K562 (cell line): ENCODE measurements around the gene EPHB2. TPM values are rescaled to one million over a fixed set of nuclear protein-coding genes. Genes with fewer than 3 reads are reported as not detected.

Source experiments
- ATAC-seq: fragments of 200-7000 bp; cut with Tn5 transposase; 3 replicates; pipeline ENCODE4 v1.9.1; 2020; ENCODE audit warnings: moderate library complexity
- BruUV-seq: library from RNA; stranded (reverse); fragments of 400-500 nt; replicated peaks from 2 replicates; lab custom pipeline; 2021; lab: Mats Ljungman, UMichigan
- CTCF ChIA-PET: fragments of 300-600 bp; formaldehyde crosslinking; extraction: SDS; loops from one replicate; lab custom pipeline; 2021; ENCODE audit warnings: low intra/inter-chr PET ratio; lab: Yijun Ruan, JAX
- POLR2A ChIA-PET: fragments of 300-600, 350-650 bp; sonication (Branson Sonifier 250); formaldehyde crosslinking; extraction: SDS; loops from one replicate; lab custom pipeline; 2021; ENCODE audit warnings: antibody characterized with exemption, inconsistent platforms; lab: Yijun Ruan, JAX
- DNase-seq, 4 experiments: peaks; one replicate each; pipeline versions ENCODE4 v3.0.0 to v3.0.0-alpha.2; 2011 to 2018; ENCODE audit warnings: low spot score in 3 of 4, mixed read lengths in 3 of 4; ENCODE audit errors: extremely low read depth in 1 of 4
- FAIRE-seq: peaks from 2 replicates; lab custom pipeline; 2011; peaks lifted over from hg19 to GRCh38; lab: Jason Lieb, UNC
- H2AFZ ChIP-seq: 2 replicates; pipeline ENCODE4 v1.6.0; 2011; ENCODE audit warnings: low read depth, low read length, control low read depth, inconsistent platforms
- H3K27ac ChIP-seq: fragments of 200-600 bp; 3 replicates; pipeline ENCODE4 v1.8.0; 2011; ENCODE audit warnings: low read depth, mild to moderate bottlenecking, control low read depth, inconsistent platforms, low read length, moderate library complexity, mixed read lengths; ENCODE audit errors: extremely low read depth
- H3K27me3 ChIP-seq, 2 experiments: fragments of 300-600 bp in 1 of 2; 2 replicates in 1 of 2; 3 replicates in 1 of 2; pipeline versions ENCODE4 v1.6.0 to v1.8.0; 2011; ENCODE audit warnings: inconsistent platforms in 2 of 2, low read length in 2 of 2, mild to moderate bottlenecking in 1 of 2, mixed read lengths in 1 of 2, moderate library complexity in 1 of 2; ENCODE audit not compliant: control insufficient read depth in 2 of 2, insufficient read depth in 2 of 2
- H3K36me3 ChIP-seq: fragments of 300-600 bp; 3 replicates; pipeline ENCODE4 v1.8.0; 2011; ENCODE audit warnings: mild to moderate bottlenecking, low read length, inconsistent platforms; ENCODE audit not compliant: control insufficient read depth, insufficient read depth
- H3K4me1 ChIP-seq, 2 experiments: fragments of 200-600 bp in 1 of 2; replicated peaks in 1 of 2; 2 replicates in 1 of 2; 3 replicates in 1 of 2; pipeline versions ENCODE4 v1.5.1 to v1.8.0; 2011; ENCODE audit warnings: inconsistent platforms in 2 of 2, low read length in 2 of 2, mild to moderate bottlenecking in 1 of 2, mixed read lengths in 1 of 2, moderate library complexity in 1 of 2; ENCODE audit not compliant: control insufficient read depth in 2 of 2, insufficient read depth in 2 of 2
- H3K4me2 ChIP-seq: 2 replicates; pipeline ENCODE4 v1.6.1; 2011; ENCODE audit warnings: low read length, control low read depth, inconsistent platforms, mixed read lengths; ENCODE audit not compliant: insufficient read depth
- H3K4me3 ChIP-seq: fragments of 200-600 bp; sonication (generic), shearing (Covaris generic); 2 replicates; pipeline ENCODE4 v1.5.1; 2016; ENCODE audit warnings: control low read depth, inconsistent platforms
- H3K79me2 ChIP-seq: fragments of 200-600 bp; 3 replicates; pipeline ENCODE4 v1.8.0; 2011; ENCODE audit warnings: low read length, inconsistent platforms; ENCODE audit not compliant: control insufficient read depth, insufficient read depth
- H3K9ac ChIP-seq, 2 experiments: 2 replicates each; pipeline versions ENCODE4 v1.6.0 to v1.6.1; 2011; ENCODE audit warnings: low read depth in 2 of 2, low read length in 2 of 2, control low read depth in 1 of 2, inconsistent platforms in 1 of 2, mild to moderate bottlenecking in 1 of 2, mixed read lengths in 1 of 2; ENCODE audit not compliant: insufficient read depth in 1 of 2
- H3K9me1 ChIP-seq: one replicate; pipeline ENCODE4 v1.6.0; 2011; ENCODE audit warnings: inconsistent platforms, mild to moderate bottlenecking, low read length, moderate library complexity; ENCODE audit not compliant: control insufficient read depth, insufficient read depth
- H3K9me3 ChIP-seq: replicated peaks from 2 replicates; pipeline ENCODE4 v1.5.1; 2011; ENCODE audit warnings: low read depth, low read length, inconsistent platforms; ENCODE audit not compliant: control insufficient read depth, insufficient read depth
- H4K20me1 ChIP-seq: replicated peaks from 2 replicates; pipeline ENCODE4 v1.6.1; 2011; ENCODE audit warnings: low read length, inconsistent platforms, mixed read lengths; ENCODE audit not compliant: control insufficient read depth, insufficient read depth
- CBFA2T2 ChIP-seq: fragments of 450-650 bp; conservative IDR thresholded peaks from 2 replicates; pipeline ENCODE4 v1.6.1; 2017; ENCODE audit warnings: mild to moderate bottlenecking
- DDX20 ChIP-seq: fragments of 450-650 bp; IDR thresholded peaks from 2 replicates; pipeline ENCODE4 v1.6.1; 2016; ENCODE audit warnings: missing genetic modification characterization, low read depth, mild to moderate bottlenecking, missing compliant biosample characterization, moderate library complexity
- KLF16 ChIP-seq: IDR thresholded peaks from 2 replicates; pipeline ENCODE4 v1.6.1; 2016; ENCODE audit warnings: antibody characterized with exemption
- L3MBTL2 ChIP-seq: fragments of 450-650 bp; IDR thresholded peaks from 2 replicates; pipeline ENCODE4 v1.6.1; 2016; ENCODE audit warnings: mild to moderate bottlenecking, moderate library complexity
- MEIS2 ChIP-seq: fragments of 450-650 bp; IDR thresholded peaks from 2 replicates; pipeline ENCODE4 v1.6.1; 2014; ENCODE audit warnings: mild to moderate bottlenecking; ENCODE audit not compliant: partially characterized antibody
- TEAD2 ChIP-seq: fragments of 450-650 bp; IDR thresholded peaks from 2 replicates; pipeline ENCODE4 v1.6.1; 2016; ENCODE audit warnings: missing genetic modification characterization, control low read depth, missing compliant biosample characterization
- ZNF212 ChIP-seq: fragments of 450-650 bp; formaldehyde crosslinking; IDR thresholded peaks from 2 replicates; pipeline ENCODE4 v1.4.0; 2020; ENCODE audit warnings: mild to moderate bottlenecking
- WGBS: fragments of 100-300 bp; shearing (Covaris generic); methylation state at CpG from one replicate; pipeline ENCODE4 v1.1.6; 2016; ENCODE audit warnings: low coverage, mixed read lengths; ENCODE audit not compliant: insufficient coverage; ENCODE audit errors: missing lambda C conversion rate; 5-methylcytosine and 5-hydroxymethylcytosine counted together
- in situ Hi-C: fragments of 300-500 bp; cut with MboI; formaldehyde crosslinking; loops from 4 replicates; pipeline ENCODE4 v1.15.0; 2018; ENCODE audit warnings: inconsistent platforms, mixed read lengths
- intact Hi-C: fragments of 100-400 bp; cut with micrococcal nuclease; formaldehyde crosslinking; loops from 2 replicates; pipeline ENCODE4 v1.14.2; 2022
- polyA plus RNA-seq, 8 experiments: library from polyadenylated mRNA; depleted of rRNA in 4 of 8; stranded (reverse) in 5 of 8; unstranded in 3 of 8; fragments of >200 nt; fragmentation: Nextera tagmentation in 2 of 8; fragmentation: Illumina TruSeq in 1 of 8; extraction: Ambion mirVana in 2 of 8; extraction: Trizol in 1 of 8; gene quantifications; 2 replicates each; pipeline versions ENCODE4 v1.2.1 to v1.2.3, GENCODE V29; 2011 to 2014; ENCODE audit warnings: inconsistent platforms in 1 of 8, missing spikeins in 1 of 8
- total RNA-seq, 7 experiments: library from RNA; depleted of rRNA in 6 of 7; stranded (reverse); fragments of >200 nt in 6 of 7; fragmentation: Illumina TruSeq in 2 of 7; extraction: Trizol in 2 of 7; gene quantifications; 2 replicates each; pipeline versions ENCODE4 v1.2.1 to v1.2.3, GENCODE V29; 2011 to 2021; ENCODE audit warnings: low replicate concordance in 1 of 7
- TF ChIP-seq, protein P1 (sequence below): fragments of 250-450 bp; sonication (Bioruptor Pico); IDR thresholded peaks from 2 replicates; pipeline ENCODE4 v1.8.0; 2022; ENCODE audit warnings: inconsistent platforms, mild to moderate bottlenecking, moderate library complexity, borderline replicate concordance
- TF ChIP-seq, protein P2 (sequence below), 2 experiments: IDR thresholded peaks; 2 replicates each; pipeline ENCODE4 v1.6.1; 2011; ENCODE audit warnings: borderline replicate concordance in 1 of 2, control low read depth in 1 of 2, low read depth in 1 of 2, low read length in 1 of 2, mild to moderate bottlenecking in 1 of 2, mixed read lengths in 1 of 2, moderate library complexity in 1 of 2; ENCODE audit not compliant: insufficient read depth in 1 of 2, insufficient read length in 1 of 2, poor library complexity in 1 of 2, severe bottlenecking in 1 of 2; ENCODE audit errors: extremely low read depth in 1 of 2

Gene EPHB2
- total and polyA plus RNA-seq, 9 of the 15 experiments (the other 6 are each of a cell fraction or from before 2014, with no cell fraction given): not detected

DNA sequence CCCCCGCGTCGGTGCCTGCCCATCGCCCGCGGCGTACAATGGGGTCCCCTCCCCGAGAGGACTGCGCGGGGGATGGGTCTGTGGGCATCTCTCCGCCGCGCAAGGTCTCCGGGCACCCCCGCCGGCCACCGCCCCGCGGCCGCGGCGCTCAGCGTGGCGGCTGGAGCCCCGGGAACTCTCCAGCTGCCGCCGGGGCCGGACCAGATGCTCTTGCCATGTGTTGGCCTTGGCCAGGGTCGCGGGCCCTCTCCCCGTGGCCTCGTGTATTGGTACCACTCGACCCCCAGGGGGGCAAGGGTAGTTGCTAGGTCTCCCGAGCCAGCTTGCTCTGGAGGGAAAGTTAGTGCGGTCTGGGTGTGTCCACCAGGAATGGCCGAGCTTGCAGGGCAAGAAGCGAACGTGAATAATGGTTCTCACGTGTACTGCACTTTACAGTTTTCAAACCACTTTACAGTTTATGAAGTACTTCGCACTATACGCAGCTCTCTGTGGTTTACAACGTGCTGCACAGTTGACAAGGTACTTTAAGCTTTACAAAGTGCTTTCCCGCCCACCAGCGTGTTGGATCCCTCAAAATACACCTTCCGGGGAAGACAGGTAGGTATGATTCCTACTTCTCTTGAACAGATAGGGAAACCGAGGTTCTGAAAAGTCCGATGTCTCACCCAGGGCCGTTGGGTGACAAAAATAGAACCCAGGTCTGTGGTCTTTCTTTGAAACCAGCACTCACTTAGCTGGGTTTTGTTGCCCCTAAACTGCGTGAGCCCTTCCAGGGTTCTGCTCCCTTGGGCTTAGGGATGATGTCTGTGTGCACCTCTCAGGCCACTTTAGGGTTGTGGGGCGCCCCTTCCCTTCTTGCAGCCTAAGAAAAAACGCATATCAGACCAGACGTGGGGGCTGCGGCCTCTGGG is 1.2 kb downstream of the EPHB2 start:
- BruUV-seq: no TSS peak
- H3K27me3 ChIP-seq: peaks cover 36 to 65% of the 10 kb centered on the region in 2 experiments

More for the DNA sequence above, 1.2 kb downstream of the EPHB2 start:
- no peak for TF ChIP-seq TEAD2 (tag)
- TF ChIP-seq CBFA2T2: no peak
- TF ChIP-seq, protein P1, sequence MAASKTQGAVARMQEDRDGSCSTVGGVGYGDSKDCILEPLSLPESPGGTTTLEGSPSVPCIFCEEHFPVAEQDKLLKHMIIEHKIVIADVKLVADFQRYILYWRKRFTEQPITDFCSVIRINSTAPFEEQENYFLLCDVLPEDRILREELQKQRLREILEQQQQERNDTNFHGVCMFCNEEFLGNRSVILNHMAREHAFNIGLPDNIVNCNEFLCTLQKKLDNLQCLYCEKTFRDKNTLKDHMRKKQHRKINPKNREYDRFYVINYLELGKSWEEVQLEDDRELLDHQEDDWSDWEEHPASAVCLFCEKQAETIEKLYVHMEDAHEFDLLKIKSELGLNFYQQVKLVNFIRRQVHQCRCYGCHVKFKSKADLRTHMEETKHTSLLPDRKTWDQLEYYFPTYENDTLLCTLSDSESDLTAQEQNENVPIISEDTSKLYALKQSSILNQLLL (CRISPR knock-in tag): no peak
- TF ChIP-seq KLF16: no peak
- peak; percentile 53 for TF ChIP-seq L3MBTL2
- TF ChIP-seq, protein P2, sequence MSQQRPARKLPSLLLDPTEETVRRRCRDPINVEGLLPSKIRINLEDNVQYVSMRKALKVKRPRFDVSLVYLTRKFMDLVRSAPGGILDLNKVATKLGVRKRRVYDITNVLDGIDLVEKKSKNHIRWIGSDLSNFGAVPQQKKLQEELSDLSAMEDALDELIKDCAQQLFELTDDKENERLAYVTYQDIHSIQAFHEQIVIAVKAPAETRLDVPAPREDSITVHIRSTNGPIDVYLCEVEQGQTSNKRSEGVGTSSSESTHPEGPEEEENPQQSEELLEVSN (IDR thresholded peaks at IDR 0.05; ENCODE audit: borderline replicate concordance in 1 of 2, extremely low read depth in 1 of 2, insufficient read depth in 1 of 2, insufficient read length in 1 of 2, low read depth in 1 of 2, low read length in 1 of 2, poor library complexity in 1 of 2, severe bottlenecking in 1 of 2): peak in 1 of 2 experiments; percentile 40
- no peak for TF ChIP-seq ZNF212 (CRISPR knock-in tag)
- TF ChIP-seq MEIS2: no peak
- no peak for TF ChIP-seq DDX20 (tag)
- no peak overlapping the region for H3K27ac ChIP-seq
- ATAC-seq (no peak), DNase-seq (no peak), FAIRE-seq (peak; percentile 46)
- peaks cover 0 to 25% of the 10 kb centered on the region in 2 experiments; a peak in 4 of 5 replicates for H3K4me1 ChIP-seq
- H3K4me3 ChIP-seq: no peak overlapping the region
- no peaks in the 10 kb centered on the region for H3K79me2 ChIP-seq
- peaks cover 46% of the 10 kb centered on the region for H4K20me1 ChIP-seq
- intact Hi-C loops (no loop called here), in situ Hi-C loops (no loop called here)
- H2AFZ ChIP-seq: no peak overlapping the region
- H3K9me1 ChIP-seq: no peaks in the 10 kb centered on the region
- CTCF ChIA-PET: no interaction called here
- H3K9me3 ChIP-seq: no peaks in the 10 kb centered on the region
- POLR2A ChIA-PET: interaction anchor here (0.8 to 1.4 kb wide), 2 partner anchors 12 to 15 kb away, joined by 3 to 5 read pairs; no protein-coding TSS in a partner anchor
- H3K9ac ChIP-seq: no peak overlapping the region
- no peak overlapping the region for H3K4me2 ChIP-seq
- H3K36me3 ChIP-seq: no peaks in the 10 kb centered on the region
- WGBS: 24% methylated on average over 37 of the region's 53 CpGs
